Measurements from ENCODE around the gene ANKFN1. TPM values are rescaled to one million over a fixed set of nuclear protein-coding genes. Genes with fewer than 3 reads are reported as not detected.

Gene ANKFN1
- total and polyA plus RNA-seq, 2 of the 13 experiments (the other 11 are each of a cell fraction or from before 2014, with no cell fraction given), result not detected

DNA sequence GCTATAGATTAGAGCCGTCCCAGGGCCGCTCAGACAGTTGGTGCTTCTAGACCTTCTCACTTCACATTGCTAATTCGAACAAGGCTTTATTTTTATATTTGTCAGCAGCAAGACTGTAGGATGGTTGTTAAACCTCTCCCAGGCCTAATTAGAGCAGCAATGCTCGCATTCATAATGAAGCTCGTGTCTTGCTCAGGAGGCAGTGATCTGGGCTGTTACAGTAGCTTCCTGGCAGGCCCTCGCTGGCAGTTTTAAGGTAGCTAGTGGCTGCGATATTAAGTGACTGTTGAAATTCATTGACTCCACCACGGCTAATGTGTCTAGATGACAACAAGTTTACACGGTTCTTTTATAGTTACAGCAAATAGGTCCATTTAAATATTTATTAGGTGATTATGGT is 23.2 kb upstream of the ANKFN1 start:
- H3K27ac ChIP-seq (ENCODE audit: extremely low read length, insufficient read depth, low read length), result no peak overlapping the region
- H3K36me3 ChIP-seq (replicated peaks in 1 of 2; ENCODE audit: control insufficient read depth in 1 of 2, insufficient read depth in 2 of 2, low read length in 2 of 2), result no peaks in the 10 kb centered on the region
- 26% methylated on average over 9 of the region's 9 CpGs for WGBS (ENCODE audit: low lambda C conversion rate)
- H3K9me3 ChIP-seq (ENCODE audit: low read length), result no peaks in the 10 kb centered on the region
- DNase-seq (ENCODE audit: low spot score), result no peak
- no peak overlapping the region for H3K9ac ChIP-seq (ENCODE audit: insufficient read depth, low read depth, low read length)
- no peaks in the 10 kb centered on the region for H4K20me1 ChIP-seq (ENCODE audit: insufficient read depth, low read length)
- no peaks in the 10 kb centered on the region for H3K4me1 ChIP-seq (ENCODE audit: insufficient read depth, low read length)
- POLR2A ChIA-PET, result no interaction called here
- CTCF ChIA-PET (ENCODE audit: low intra/inter-chr PET ratio, low total read pairs), result no interaction called here
- no peak for ATAC-seq
- intact Hi-C loops (cut with micrococcal nuclease; ENCODE audit: unreplicated experiment) (no loop called here), in situ Hi-C loops (cut with HindIII; ENCODE audit: extremely low pct_ligation_motif_present, low pct_unique_long_range_greater_than_20kb) (no loop called here)
- TF ChIP-seq HCFC1 (IDR thresholded peaks at IDR 0.05; ENCODE audit: low read depth, low read length) (no peak), ZNF224 (CRISPR knock-in tag; IDR thresholded peaks at IDR 0.05) (no peak), ATF1 (CRISPR knock-in tag; IDR thresholded peaks at IDR 0.05) (no peak), ZNF766 (CRISPR knock-in tag; IDR thresholded peaks at IDR 0.05; ENCODE audit: borderline replicate concordance) (no peak)
- H3K79me2 ChIP-seq (ENCODE audit: insufficient read depth, low read length), result no peaks in the 10 kb centered on the region
- H3K4me2 ChIP-seq (ENCODE audit: low read depth, low read length), result no peak overlapping the region
- no peak overlapping the region for H3K4me3 ChIP-seq (replicated peaks in 1 of 3; ENCODE audit: insufficient read depth in 1 of 3, low read depth in 2 of 3, low read length in 3 of 3)
- no peak for FAIRE-seq
- no TSS peak for BruUV-seq (replicated peaks)
- peaks cover 0 to 4% of the 10 kb centered on the region in 2 experiments; a peak in 1 of 5 replicates for H3K27me3 ChIP-seq (ENCODE audit: control insufficient read depth in 1 of 2, insufficient read depth in 2 of 2, low read length in 2 of 2)
- H2AFZ ChIP-seq (ENCODE audit: low read length), result no peak overlapping the region

DNA sequence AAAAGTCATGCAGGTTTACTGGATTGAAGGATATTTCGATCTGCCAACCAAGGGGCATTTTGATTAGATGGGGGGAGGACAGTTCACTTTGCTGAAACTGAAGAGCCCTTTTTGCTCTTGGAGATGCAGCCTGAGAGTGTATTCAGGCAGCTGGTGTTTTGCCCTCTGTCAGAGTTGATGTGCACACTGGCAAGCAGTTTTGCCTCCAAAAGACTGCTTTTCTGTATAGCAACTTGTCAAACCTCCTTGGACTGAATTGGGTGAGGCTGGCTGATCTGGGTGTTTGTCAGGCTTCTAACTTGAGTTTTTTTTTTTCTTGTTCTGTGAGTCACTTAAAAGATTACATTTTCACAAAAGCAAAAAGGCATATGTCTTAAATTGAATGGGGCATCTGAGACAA is 22.6 kb upstream of the ANKFN1 start:
- H3K4me1 ChIP-seq (ENCODE audit: insufficient read depth, low read length), result peaks cover 6% of the 10 kb centered on the region
- no TSS peak for BruUV-seq (replicated peaks)
- 6% methylated on average over 1 of the region's 1 CpG for WGBS (ENCODE audit: low lambda C conversion rate)

More for the DNA sequence above, 22.6 kb upstream of the ANKFN1 start:
- no peak for FAIRE-seq
- Histone ChIP-seq H2AFZ (ENCODE audit: low read length) (no peak overlapping the region), H3K36me3 (replicated peaks in 1 of 2; ENCODE audit: control insufficient read depth in 1 of 2, insufficient read depth in 2 of 2, low read length in 2 of 2) (no peaks in the 10 kb centered on the region), H3K9me3 (ENCODE audit: low read length) (no peaks in the 10 kb centered on the region), H3K4me2 (ENCODE audit: low read depth, low read length) (no peak overlapping the region), H3K27ac (ENCODE audit: extremely low read length, insufficient read depth, low read length) (no peak overlapping the region), H3K27me3 (ENCODE audit: control insufficient read depth in 1 of 2, insufficient read depth in 2 of 2, low read length in 2 of 2) (peaks cover 0 to 4% of the 10 kb centered on the region in 2 experiments; a peak in 1 of 5 replicates), H4K20me1 (ENCODE audit: insufficient read depth, low read length) (no peaks in the 10 kb centered on the region), H3K9ac (ENCODE audit: insufficient read depth, low read depth, low read length) (no peak overlapping the region), H3K79me2 (ENCODE audit: insufficient read depth, low read length) (no peaks in the 10 kb centered on the region), H3K4me3 (replicated peaks in 1 of 3; ENCODE audit: insufficient read depth in 1 of 3, low read depth in 2 of 3, low read length in 3 of 3) (no peak overlapping the region)
- in situ Hi-C loops (cut with HindIII; ENCODE audit: extremely low pct_ligation_motif_present, low pct_unique_long_range_greater_than_20kb), result no loop called here
- intact Hi-C loops (cut with micrococcal nuclease; ENCODE audit: unreplicated experiment), result no loop called here
- CTCF ChIA-PET (ENCODE audit: low intra/inter-chr PET ratio, low total read pairs), result no interaction called here
- POLR2A ChIA-PET, result no interaction called here
- DNase-seq (ENCODE audit: low spot score), result no peak
- ATAC-seq, result no peak
- TF ChIP-seq REL (CRISPR knock-in tag; conservative IDR thresholded peaks at IDR 0.05), result no peak

All from HepG2 (cell line).